HG02943 (cell line): ENCODE data around the gene HOXD11.

ENCODE experiments used
- ATAC-seq: cut with Tn5 transposase; IDR thresholded peaks from one replicate; pipeline ENCODE4 v1.9.1; 2021; ENCODE audit warnings: mild to moderate bottlenecking, low read depth, moderate library complexity; ENCODE audit not compliant: unreplicated experiment

HOXD11 gene

GRCh38 chr2:176106581-176107539 is at the start of gene HOXD11:
Gene HOXD11 (plus strand): TSS chr2:176107280. CDS start chr2:176107356, 76 bp downstream.
- no peak for ATAC-seq

DNA sequence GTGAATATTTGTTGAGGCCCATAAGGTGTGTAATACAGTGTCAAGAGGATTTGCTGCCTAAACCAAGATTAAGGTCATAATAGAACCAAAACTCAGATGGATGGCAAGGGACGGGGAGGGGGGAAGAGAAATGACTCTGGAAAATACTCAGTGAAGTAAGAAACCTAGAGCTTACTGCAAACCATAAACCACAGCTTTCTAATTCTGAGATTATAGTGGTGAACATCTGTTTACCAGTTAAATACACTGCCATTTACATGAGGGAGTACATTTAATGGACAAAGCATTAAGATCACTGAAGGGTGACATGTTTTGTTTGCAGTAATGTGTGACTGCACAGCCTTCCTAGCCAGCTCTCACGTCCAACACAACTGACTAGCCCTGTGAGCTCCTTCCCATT is 43.1 kb upstream of the HOXD11 start:
- ATAC-seq: no peak

DNA sequence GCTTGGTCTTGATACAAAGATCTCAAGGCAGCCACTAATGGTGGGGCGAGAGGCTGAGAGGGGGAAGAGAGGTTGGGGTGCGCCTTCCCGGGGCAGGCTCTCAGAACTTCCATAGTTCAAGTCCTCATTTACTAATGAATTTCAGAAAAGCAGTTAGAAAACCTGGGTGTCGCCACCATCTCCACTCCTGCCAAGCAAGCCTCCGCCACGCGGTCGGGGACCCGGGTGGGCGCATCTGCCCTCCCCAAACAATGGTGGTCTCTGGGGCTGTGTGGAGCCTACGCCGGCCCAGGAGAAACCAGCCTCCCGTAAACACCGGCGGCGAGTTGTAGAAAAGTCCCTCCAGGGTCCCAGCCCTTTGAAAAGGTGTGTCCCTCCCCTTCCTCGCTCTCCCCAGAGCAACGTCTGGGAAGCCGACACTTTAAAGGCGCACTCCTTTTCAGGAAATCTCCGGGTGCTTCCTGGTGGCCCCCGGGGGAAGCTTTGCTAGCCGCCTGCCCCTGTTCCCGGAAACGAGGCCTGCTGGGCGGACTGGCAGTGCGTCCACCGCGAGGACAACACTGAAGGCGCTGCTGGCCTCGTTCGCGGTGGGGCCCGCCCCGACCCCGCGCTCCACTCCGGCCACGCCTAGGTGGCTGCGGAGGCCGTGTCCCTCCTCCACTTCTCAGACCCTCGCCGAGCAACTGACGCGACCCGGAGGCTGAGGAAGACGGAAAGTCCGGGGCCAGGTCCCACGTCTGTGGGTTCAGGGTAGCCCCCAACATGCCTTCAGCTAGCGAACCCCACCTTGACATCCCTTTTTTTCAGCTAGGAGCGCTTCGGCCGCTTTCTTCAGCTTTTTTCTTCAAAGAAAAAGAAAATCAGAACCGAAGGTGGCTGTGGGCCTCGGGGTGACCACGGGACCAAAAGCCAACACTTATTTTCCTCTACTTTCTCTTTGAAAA is 40.2 kb upstream of the HOXD11 start:
- no peak for ATAC-seq

GRCh38 chr2:176067589-176068418 is 39.3 kb upstream of the HOXD11 start:
- no peak for ATAC-seq

GRCh38 chr2:176068419-176068832 is 38.7 kb upstream of the HOXD11 start:
- no peak for ATAC-seq

DNA sequence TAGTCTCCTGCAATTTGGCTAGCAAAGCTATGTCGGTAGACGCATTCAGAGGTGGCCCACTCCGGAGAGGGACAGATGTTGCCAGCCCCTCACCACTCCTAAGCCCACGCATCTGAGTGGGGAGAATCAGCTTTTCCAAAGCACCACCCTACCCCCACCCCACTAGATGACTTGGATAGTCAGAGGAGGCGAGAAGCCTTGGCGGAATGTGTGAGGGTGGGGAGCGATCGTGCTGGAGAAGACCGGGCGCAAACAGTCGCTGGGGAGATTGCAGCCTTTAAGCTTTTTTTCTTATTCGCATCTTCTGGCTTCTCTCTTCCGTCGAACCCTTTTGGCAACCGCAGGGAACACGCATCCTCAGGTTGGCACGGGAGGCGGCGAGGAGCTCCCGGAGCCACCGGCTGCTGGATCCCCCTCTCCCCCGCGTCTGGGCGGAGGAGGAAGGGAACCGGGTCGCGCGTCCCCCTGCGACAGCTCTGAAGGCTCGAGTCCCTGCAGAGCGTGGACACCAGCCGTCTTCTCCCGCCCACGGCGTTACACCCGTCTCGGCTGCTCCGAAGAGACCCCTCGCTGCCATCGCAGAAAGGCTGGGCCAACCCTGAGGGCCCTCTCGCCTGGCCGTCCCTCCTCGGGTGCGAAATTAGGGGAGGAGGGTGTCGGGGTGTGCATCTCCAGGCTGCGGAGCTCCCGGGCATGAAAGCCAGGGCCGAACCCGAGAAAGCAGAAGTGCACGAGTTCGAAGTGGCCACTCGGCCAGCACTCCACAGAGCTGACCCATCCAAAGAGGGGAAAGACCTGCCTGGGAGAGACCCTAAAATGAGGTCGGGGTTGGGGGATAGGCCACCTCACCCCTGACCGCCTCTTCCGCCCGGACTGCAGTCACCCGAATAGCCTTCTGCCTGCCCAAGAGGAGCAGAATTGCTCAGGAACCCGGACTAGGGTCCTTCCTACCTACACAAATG is 35.5 kb upstream of the HOXD11 start:
- no peak for ATAC-seq

- no peak for ATAC-seq
Observed at GRCh38 chr2:176072292-176072669, 34.8 kb upstream of the HOXD11 start.

DNA sequence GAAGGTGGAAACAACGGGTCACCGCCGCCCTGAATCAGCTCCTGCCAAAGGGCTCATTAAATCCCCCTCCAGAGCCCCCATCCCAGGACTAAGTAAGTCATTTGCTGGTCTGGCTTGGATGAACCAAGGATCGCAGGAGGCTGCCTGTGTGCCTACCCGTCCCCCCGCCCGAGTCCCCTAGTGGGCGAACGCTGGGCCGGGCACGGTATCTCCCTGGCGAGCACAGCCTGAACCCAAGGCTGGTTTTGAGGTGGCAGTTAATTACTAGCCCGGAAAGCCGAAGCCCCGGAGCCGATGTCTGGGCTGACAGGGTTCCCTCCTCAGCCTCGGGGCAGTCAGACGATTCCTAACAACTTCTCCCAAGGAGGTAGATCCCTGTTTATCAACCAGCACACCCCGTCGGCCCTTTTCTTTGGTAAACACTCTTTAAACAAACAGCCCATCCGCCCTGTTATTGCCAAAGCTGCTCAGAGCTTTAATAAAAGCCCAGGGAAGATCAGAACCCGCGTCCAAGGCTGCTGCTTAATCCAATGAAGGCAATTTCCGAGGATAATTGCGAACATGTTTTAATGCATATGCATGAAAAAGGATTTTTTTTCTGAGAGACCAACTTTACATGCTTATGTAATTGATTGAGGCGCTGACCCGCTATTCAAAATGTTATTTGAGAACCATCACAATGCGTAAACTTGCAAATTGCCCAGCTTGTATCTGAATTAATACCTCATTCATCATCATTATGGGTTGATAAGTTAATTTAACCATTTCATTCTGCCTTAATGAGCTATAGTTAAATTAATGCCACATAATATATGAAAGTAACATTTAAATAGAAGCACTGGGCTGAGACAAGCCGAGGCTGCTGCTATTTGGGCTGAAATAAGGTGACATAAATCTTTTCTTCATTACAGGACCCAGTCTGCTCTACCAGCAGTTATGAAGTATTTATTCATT is 33.9 kb upstream of the HOXD11 start:
- no peak for ATAC-seq

- no peak for ATAC-seq
Observed at GRCh38 chr2:176074919-176075425, 32.1 kb upstream of the HOXD11 start.

DNA sequence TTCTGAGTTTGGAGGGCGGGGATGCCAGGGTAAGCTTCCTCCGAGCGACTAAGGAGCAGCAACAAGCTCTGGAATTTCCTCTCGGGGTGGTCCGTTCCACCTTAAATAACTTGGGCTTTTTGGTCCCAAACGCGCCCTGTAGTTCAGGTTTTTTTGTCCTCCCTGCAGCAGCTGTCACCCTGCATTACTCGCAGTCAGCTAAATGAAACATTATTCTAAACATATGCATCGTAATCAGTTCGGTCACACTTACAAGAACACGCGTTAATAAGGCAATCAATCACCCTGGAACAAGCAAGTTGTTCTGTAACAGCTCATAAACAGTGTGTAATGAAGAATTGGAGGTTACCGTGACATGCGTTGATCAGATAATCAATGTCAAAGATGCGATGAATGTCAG is 31.6 kb upstream of the HOXD11 start:
- no peak for ATAC-seq

- ATAC-seq: no peak
Observed at GRCh38 chr2:176076063-176076462, 31.0 kb upstream of the HOXD11 start.

- ATAC-seq: no peak
Observed at GRCh38 chr2:176076796-176077195, 30.3 kb upstream of the HOXD11 start.

DNA sequence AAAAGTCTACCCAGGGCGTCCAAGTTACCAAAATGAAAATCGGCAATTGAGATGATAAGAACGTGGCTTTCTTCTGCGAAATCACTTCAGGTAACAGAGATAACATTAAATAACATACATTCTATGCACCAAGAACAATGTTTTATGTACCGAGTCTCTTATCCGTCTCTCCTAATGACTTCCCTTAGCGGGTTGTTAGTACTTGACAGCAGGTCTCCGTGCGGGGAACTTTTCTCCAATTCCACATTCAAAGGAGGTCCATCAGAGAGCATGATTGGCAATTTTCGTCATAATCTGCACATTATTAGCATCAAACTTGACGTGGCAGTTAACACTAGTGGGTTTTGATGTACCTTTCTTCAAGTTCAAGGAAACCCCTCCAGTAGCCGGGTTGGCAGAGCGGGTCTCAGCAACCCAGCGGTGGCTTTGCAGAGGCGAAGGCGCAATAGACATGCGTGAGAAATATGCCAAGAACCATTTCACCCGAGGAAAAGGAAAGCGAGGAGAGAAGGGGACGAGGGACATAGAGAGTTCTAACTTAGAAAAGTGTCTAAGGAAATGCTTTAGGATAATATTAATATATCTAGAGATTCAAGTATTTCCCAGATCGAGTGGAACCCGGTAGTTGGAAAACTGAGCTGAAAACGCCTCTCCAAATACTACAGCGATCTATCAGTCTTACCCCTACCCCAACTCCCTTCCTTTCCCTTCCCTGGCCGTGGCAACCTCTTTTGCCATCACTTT is 28.4 kb upstream of the HOXD11 start:
- no peak for ATAC-seq

DNA sequence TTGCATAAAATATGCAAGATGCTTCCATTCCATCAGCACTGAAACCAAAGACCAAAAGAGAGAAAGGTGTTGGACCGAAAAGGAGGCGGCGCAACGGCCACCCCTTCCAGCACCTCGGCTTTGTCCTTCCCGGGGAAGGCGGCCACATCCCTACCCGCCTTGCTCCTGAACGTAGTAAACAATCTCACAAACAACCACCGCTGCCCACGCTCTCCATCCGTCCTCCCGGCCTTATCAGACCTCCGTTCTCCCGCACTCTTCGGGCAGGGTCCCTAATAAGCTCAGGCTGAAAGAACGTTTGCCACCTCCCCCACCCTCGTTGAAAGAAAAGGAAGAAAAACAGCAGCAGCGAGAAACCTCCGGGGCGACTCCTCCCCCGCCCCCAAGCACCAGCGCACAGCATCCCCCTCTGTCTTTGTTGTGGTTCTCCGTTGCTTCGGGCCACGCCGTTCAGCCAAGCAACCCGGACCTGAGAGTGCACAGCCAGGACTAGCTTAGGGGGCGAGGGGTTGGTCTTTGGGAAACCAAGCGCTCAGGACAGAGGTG is 27.7 kb upstream of the HOXD11 start:
- ATAC-seq: no peak

- ATAC-seq: no peak
Observed at GRCh38 chr2:176079831-176080539, 27.1 kb upstream of the HOXD11 start.
